GM21447 (cell line): ENCODE measurements around the gene ARHGAP35.
"Not testable (repeated sequence)": the region's sequence is repeated elsewhere in the genome, so short reads cannot be mapped to it uniquely, and the experiment has no call there.

Experiments
- ATAC-seq: cut with Tn5 transposase; IDR thresholded peaks from one replicate; pipeline ENCODE4 v1.9.1; 2021; ENCODE audit not compliant: unreplicated experiment

ARHGAP35 gene

DNA sequence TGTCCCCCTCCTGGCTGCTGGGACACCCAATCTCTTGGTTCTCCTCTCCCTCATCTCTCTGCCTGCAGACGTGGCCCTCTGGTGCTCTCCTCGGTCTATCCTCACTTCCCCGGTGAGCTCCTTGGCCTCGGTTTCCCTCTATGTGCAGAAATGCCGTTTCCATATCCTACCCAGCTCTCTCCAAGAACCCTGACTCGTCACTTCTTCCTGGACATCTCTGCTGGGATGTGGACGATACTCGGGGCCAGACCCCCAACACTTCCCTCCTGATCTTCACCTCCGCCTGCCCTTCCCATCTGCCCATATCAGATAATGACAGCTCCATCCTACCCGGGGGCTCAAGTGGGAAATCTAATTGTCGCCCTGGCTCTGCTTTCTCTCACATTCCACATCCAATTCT, 18.0 kb upstream of the ARHGAP35 start:
- ATAC-seq = no peak

DNA sequence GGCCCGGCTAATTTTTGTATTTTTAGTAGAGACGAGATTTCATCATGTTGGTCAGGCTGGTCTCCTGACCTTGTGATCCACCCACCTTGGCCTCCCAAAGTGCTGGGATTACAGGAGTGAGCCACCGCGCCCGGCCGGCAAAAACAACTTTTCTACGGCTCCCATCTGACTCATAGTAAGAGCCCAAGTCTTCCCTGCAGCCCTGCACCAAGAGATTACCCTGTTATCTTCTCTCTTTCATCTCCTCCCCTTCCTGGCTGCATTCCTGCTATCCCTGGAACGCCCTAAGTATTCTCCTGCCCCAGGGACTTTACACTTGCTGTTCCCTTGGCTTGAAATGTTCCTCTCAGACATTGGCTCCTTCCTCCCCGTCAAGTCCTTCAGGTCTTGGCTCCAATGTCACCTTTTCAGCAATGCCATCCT, 16.7 kb upstream of the ARHGAP35 start:
- no peak for ATAC-seq

DNA sequence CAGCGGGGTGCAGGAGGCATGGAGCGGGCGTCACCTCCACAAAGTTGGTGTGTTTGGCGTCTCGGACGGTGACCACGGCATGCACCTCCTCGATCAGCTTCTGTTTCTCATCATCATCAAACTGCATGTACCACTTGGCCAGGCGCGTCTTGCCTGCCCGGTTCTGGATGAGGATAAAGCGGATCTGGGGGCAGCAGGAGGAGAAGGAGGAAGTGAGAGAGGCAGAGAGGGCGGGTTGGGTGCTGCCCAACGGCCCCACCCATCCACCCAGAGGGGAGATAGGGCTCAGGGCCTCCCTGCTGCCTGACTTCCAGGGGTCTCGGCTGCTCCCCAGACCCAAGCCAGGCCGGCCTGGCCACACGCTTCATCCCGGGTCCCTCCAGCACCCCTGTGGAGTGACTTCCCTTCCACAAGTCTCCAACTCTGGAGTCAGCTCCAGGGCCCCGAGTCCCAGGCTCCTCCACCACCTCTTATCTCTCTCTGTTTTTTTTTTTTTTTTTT, 14.8 kb upstream of the ARHGAP35 start:
- ATAC-seq = no peak

DNA sequence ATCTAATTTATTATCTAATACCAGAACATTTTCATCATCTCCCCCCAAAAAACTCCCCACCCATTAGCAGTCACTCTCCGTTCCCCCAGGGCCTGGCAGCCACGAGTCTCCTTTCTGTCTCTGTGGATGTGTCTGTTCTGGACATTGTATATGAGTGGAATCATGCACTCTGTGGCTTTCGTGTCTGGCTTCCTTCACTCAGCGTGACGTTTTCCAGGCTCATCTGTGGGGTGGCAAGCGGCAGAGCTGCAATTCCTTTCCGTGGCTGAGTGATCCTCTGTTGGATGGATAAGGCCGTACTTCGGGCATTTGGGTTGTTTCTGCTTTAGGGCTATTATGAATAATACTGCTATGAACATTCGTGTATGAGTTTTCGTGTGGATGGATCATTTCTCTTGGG, 13.3 kb upstream of the ARHGAP35 start:
- ATAC-seq = no peak

DNA sequence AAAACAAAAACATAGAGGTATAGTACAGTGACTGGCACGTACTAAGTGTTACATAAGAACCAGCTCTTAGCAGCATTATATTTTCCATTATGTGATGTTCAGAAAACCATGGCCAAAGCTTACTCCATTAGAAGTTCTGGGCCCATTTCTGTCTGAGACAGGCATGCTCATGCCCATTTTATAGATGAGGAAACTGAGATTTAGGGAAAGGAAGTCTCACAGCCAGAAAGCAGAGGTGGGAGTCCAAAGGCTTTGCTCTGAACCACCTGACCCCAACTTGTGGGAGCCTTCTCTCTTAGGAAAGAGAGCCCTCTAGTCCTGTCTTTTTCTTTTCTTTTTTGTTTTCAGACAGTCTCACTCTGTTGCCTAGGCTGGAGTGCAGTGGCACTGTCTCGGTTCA, 12.4 kb upstream of the ARHGAP35 start:
- no peak for ATAC-seq

DNA sequence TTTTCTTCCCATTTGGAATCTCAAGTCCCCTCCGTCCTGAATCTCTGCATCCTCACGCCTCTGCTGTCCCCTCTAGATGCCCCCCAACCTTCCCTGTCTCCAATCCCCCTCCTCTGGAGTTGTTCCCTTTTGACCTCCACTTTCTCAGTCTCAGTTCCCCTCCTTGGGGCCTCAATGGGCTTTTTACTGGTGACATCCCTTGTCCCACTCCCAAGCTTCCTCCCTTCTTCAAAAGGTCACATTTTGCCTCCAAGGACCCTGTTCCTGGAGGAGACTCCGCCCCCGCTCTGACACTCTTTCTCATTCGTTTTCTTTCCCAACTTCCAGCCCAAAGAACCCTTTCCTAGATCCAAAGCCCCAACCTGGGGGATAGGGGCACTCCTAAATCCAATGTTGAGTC, 11.2 kb upstream of the ARHGAP35 start:
- no peak for ATAC-seq

DNA sequence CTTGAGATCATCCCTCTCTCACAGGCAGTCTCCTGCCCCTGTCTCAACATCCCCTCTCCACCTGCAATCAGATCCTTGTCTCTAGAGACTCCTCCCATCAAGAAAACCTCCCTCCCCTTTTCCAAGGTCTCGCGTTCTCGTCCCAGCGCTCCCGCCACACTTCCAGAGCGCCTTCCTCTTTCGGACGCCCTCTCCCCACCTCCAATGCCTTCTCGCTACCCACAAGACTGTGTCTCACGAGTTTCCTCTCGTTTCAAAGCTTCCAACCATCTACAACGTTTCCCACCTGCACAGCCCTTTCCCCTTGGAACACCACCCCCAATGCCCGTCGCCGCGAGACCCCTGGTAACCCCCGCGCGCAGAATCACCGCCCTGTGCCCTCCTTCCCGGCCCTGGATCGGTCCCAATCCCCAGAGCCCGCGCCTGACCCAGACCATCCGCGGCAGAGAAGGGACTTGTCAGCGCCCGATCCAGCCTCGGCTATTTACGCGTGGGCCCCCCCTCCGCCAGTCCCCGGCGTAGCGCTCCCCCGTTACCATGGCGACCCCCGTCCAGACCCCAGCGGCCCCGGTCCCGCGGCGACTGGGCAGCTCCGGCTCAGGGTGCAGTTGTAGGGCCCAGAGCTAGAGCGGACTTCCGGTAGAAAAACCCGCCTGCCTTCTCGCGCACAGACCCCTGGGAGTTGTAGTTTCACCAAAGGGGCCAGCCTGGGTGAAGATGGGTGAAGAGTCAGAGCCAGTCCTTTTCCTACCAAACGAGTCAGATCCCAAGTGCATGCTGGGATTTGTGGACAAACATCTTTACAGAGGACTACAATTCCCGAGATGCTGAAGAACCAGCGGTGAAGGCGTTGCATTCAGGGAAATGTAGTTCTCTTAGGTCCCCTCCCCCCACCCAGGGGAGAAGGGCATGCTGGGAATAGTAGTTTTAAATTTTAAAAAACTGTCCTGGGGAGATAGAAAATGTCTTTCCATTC, 10.3 kb upstream of the ARHGAP35 start, which contains the start of gene AP2S1:
Gene AP2S1, minus strand, starts transcription at position 619 of the 976 bp plus-strand sequence. Its CDS starts 80 bp downstream, at position 539.
- ATAC-seq = peak; percentile 93

DNA sequence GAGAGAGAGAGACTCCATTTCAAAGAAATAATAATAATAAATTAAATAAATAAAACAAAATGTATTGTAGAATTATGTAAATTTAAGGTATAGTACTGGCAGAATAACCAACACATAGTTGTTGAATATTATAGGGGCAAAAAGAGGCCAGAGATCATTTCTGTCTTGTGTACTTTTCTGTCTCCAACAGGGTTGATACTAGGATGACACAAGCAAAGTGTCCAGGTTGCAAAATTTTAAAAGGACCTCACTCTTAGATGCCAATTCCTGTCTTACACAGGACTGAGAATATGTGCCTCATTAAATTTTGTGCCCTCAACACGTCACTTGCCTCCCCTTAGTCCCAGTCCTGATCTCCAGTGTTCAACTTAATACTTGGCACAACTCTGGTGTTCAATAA, 8.0 kb upstream of the ARHGAP35 start:
- ATAC-seq = no peak

DNA sequence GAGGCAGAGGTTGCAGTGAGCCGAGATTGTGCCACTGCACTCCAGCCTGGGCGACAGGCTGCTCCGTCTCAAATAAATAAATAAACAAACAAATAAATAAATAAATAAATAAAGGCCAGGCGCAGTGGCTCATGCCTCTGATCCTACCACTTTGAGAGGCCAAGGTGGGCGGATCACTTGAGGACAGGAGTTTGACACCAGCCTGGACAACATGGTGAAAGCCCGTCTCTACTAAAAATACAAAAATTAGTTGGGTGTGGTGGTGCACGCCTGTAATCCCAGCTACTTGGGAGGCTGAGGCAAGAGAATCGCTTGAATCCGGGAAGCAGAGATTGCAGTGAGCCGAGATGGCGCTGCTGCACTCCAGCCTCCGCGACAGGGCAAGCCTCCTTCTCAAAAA, 6.1 kb upstream of the ARHGAP35 start:
- not testable (repeated sequence) for ATAC-seq

DNA sequence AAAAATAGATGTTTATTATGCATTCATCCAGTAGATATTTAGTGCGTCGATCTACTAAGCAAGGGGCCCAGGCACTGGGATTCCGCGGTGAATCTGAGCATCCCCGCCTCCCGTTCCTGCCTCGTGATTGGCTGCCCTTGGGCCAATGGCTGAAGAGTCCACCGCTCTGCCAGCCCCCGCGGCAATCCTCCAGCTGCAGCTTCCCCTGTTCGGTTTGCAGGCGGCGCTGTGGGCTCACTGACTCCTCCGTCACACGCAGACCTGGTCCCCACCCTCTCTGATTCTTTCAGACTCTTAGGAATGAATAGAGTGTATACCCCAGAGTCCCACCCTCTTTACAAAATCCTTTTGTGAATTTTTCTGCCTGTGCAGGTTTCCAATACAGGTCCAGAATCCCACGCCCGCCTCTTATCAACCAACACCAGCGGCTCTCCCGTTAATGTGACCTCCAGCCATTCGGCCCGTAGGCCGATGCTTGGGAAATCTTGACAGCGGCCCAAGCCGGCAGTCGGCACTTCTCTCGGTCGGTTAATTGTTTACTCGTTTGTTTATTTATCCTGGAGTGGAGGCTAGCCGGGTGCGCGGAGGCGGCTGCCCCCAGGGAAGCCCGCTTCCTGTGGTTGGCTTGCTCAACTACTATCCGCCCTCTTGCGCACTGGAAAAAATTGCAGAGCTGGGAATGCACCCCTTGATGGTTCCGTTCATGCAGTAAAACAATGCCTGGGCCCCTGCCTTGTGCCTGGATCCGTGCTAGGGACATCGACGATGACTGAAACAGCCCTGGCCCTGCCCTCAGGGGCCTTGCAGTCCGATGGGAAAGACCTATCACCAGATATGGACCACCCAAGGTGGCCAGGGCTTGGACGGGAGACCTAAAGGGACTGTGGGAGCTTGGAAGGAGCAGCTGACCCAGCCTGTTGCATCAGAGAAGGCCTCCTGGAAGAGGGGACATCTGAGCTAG, 4.5 kb upstream of the ARHGAP35 start:
- peak; percentile 41 for ATAC-seq

DNA sequence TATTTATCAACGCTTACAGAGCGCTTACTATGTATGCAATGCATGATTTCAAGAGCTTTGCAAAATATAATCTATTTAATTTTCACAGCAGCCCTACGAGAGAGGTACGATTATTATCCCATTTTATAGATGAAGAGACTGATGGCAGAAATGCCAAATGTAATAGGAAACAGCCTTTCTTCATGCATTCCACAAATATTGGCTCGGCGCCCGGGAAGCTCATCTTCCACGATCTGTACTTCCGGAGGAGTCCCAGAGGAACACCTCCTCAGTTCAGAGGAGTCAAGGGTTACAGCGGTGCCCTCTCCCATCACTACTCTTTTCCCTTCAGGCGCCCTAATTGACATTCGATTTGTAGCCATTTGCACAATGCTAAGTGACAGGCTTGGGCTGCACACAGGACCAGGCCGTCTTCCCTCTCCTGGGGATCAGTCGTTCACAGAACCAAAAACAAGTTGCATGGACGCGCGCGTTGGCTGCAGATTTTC, 1.1 kb upstream of the ARHGAP35 start:
- no peak for ATAC-seq

DNA sequence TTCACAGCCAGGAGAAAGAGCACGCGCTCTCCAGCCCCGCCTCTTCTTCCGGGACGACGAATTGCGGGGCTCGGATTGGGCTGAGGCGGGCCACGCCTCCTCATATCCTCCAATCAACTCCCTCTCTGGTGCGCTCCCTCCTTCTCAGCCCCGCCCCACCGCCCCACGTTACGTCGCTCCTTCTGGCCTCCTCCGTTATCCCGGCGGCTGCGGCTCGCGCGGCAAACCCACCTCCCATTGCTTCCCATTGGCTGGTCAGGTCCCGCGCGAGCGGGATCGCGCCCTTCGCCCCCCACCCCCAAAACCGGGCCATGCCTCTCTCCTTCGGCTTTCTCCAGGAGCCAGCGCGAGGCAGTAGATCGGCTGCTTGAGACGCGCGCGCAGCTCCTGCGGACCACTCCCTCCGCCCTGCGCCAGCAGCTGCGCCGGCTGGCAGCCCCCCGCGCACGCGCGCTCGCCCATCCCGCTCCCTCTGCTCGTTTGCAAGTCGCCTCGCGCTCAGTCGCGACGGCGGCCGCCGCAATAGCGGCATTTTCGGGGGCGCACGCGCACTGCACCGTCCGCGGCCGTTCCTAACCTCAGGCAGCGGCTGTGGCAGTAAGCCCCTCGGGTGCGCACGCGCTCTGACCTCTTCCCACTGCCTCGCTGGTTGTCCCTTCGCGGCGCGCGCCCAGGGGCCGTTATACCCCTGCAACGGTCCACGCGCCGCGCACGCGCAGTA, 512 bp upstream of the ARHGAP35 start:
- ATAC-seq = peak; percentile 66

DNA sequence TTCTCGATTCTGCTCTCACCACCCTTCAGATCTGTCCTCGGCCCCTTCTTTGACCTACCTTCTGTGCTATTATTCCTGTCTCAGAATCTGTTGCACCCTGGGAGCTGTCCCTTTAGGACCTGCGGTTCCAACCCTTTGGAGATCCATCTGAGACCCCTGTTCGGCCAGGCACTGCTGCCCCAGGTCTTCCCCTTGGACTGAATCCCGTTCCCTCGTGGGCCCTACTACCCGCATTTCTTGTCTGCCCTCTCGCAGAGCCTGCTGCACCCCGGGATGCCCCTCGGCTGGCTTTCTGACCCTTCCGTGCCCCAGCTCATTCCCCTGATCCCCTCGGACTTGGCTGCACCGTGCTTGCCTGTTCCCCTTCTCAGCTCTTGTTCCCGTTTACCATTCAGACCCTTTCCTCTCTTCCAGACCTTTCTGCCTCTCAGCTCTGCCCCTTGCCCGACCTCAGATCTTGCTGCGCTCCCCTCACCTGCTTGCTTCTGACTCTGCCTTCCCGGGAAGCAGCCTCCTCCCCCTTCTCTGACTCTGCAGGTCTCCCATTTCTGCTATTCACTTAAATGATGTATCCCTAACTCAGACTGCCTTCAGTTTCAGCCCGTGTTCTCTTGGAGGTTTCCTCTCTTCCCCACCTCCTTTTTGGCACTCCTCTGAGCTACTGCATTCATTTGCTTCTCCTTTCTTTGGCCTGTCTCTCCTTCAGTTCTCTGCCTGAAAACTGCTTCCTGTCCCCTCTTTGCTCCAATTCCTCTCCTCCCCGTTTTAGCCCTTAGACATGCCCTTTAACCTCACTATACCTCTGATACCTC, 1.1 kb downstream of the ARHGAP35 start:
- ATAC-seq = no peak

DNA sequence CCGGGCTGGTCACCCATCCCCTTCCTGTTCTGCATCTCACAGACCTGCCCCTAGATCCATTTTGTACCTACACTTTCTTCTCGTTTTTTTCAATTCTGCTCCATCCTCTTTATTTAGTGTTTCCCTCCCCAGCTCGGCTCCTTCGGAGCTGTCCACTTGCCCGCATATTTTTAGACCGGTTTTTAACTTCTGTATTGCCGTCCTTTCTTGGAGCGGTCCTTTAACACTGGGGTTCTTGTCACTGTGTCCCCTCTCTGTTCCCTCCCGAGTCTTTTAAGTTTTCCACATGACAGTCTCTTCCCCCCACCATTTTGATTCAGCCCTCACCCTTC, 1.7 kb downstream of the ARHGAP35 start:
- no peak for ATAC-seq

DNA sequence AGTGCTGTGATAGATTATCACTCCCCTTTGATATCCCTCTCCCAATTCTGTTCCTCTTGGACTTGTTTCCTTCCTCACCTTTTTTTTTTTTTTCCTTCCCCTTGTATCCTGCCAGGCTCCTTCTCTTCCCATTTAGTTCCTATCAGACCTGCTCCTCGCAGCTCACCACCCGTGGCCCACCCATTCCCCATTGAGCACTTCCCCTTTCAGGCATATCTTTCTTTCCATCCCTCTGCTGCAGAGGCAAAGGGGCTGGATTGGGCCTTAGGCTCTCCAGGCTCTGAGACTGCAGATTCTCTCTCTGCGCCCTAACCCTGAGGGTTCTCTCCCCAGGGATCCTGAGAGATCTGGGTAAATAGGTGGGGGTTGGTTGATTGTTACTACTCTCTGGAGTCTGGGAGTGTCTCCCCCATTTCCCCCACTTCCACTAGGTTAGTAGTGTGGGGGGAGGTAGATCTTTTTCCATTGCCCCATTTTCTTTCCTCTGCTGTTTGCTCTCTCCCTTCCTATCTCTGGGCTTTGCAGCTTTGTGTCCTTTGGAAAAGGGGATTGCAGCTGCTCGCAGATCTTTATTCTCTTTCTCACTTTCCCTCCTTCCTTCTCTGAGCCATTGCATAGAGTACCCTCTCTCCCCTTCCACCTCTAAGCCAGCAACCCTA, 2.3 kb downstream of the ARHGAP35 start:
- ATAC-seq = no peak

DNA sequence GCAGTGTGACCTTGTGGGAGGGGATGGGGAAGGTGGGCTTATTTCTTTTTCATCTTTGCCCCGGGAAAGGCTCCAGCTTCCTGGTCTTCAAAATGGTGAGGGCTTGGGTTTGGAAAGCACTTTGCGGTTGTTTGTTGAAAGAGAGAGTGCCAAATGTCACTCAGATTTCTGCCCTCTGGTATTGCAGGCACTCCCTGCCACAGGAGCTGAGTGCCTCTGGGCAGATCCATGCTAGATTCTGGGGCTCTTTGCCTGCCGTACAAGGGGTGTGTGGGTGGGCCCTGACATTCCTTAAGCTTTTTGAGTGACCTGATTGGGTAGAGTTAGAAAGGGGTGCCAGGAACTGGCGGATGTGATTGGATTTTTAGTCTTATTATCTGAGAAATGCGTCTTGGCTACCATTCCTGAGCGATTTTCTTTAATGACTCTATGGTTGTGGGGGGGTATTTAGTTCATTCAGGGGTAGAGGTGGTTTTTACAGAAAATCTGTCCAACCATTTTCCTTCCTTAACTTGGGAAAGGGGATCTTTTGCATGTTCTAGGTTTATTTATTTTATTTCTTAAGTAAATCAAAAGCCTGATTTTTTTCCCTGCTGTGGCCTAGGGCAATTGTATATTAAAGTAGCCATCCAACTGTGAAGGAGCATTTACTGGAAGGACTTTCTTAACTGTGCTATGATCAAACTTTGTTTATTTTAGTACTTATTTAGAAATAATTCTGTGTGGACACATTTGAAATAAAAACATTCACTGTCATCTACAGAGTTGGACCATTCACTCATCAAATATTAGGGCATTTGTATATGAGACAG, 3.2 kb downstream of the ARHGAP35 start:
- ATAC-seq = no peak

DNA sequence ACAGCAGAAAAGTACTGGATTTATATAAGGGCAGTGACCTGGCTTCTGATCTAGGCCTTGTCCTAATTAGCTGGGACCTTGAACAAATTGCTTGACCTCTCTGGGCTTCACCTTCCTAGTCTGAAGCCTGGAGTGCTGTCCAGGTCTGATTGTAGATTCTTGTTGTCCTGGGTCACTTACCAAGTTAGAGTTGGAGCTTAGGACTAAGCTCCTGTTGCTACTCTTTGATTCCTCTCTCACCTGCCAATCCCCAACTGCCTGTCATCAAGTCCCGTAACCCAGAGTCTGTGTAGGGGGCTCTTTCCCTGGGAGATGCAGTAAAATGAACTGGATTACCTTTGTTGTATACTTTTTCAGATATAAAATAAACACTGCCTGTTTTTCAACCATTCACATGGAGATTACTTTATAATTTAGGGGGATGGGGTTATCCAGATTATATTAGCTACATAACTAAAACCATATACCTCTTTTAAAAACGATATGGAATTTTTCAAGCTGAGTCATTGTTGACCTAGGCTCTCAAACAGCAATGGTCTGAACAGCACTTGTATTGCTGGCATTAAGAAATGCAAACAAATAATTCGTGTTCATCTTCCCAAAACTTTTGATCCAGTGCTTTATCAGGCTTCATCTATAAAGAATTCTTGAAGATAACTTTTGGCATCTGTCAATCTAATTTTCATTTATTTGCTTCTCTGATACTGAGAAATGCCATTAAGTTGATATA, 5.8 kb downstream of the ARHGAP35 start:
- no peak for ATAC-seq

DNA sequence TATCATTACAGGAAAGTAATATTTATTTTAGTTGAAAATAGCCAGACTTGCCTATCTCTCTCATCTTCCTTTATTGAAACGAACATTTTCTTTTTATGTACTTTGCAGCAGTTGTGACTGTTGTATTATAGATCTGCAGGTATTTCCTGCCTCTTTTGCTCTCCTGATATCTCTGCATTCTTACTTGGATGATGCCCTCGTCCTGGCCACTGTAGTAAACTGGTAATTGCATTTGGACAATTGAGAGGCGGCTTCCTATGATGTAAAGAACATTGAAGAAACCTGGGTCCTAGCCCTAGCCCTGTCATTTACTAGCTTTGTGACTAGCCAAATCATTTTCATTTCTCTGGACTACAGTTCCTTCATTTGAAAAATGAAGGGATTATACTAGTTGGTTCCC, 6.4 kb downstream of the ARHGAP35 start:
- ATAC-seq = no peak
